ENCODE measurements around the gene TP53I3.
"Not testable (repeated sequence)": the region's sequence is repeated elsewhere in the genome, so short reads cannot be mapped to it uniquely, and the experiment has no call there.

The TP53I3 gene, protein sequence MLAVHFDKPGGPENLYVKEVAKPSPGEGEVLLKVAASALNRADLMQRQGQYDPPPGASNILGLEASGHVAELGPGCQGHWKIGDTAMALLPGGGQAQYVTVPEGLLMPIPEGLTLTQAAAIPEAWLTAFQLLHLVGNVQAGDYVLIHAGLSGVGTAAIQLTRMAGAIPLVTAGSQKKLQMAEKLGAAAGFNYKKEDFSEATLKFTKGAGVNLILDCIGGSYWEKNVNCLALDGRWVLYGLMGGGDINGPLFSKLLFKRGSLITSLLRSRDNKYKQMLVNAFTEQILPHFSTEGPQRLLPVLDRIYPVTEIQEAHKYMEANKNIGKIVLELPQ

DNA sequence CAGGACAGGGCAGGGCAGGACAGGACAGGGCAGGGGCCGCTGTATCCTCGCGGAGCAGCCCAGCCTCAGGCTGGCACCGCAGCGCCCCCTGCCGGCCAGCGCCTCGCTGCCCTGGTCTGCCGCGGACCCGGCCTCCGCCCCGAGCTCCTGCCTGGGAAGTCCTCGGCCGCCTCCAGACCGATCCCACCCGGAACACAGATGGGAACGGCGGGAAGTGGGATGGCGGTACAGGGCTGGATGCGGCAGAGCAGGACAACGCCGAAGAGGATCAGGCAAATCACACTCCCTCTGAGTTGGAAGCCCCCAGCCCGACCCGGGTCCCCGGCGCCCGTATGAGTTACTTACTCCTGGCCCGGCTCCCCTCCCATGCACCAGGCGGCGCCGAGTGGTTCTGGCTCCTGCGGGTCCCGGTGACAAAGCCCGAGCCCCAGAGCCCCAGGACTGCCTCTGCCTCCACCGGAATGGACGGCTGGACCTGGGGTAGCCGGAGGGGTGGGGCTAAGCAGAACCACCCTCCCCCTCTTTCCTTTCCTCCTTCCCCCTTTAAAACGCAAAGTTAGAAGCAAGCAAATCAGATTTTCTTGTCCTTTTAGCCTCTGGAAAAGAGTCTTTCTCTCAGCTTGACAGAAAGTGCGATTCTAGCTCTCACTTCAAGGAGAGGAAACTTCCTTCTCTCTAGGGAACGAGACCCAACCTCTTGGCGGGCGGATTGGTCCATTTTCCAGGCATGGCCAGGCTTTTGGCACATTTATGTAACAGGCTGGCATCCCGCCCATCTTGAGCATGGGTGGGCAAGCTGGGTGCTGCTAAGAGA is at the start of gene TP53I3:
TP53I3 (minus strand) TSS at position 449 of the 814 bp plus-strand sequence. CDS start 508 bp downstream, outside the sequence.
- DNase-seq = peak; percentile 90
- in situ Hi-C loops (cut with HindIII; ENCODE audit: low pct_ligation_motif_present, low pct_unique_long_range_greater_than_20kb, low sequenced_read_pairs) = no loop called here

DNA sequence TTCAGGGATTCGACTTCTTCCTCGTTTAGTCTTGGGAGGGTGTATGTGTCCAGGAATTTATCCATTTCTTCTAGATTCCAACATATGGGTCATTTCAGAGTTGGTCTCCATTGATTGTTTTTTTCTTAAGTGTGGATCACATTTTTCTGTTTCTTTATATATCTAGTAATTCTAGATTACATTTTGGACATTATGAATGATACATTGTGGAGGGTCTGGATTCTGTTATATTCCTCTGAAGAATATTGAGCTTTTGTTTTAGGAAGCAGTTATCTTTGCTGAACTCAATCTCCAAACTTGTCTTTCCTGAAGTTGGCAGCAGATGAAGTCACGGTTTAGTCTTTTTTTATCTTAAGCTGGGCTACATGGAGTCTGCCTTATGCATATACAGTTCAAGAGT is 47.9 kb upstream of the TP53I3 start:
- DNase-seq = no peak
- in situ Hi-C loops (cut with HindIII; ENCODE audit: low pct_ligation_motif_present, low pct_unique_long_range_greater_than_20kb, low sequenced_read_pairs) = no loop called here

DNA sequence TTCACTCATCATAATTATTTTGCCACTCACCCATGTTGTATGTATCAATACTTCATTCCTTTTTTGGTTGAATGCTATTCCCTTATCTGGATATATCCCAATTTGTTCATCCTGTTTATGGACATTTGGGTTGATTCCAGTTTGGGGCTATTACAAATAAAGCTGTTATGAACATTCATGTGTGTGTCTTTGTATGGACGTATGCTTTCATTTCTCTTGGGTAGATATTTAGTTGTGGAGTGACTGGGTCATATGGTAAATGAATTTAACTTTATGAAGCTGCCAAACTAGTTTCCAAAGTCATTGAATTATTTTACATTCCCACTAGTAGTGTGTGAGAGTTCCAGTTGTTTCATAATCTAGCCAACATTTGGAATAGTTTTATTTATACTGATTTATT is 41.3 kb upstream of the TP53I3 start:
- in situ Hi-C loops (cut with HindIII; ENCODE audit: low pct_ligation_motif_present, low pct_unique_long_range_greater_than_20kb, low sequenced_read_pairs) = no loop called here
- DNase-seq = no peak

DNA sequence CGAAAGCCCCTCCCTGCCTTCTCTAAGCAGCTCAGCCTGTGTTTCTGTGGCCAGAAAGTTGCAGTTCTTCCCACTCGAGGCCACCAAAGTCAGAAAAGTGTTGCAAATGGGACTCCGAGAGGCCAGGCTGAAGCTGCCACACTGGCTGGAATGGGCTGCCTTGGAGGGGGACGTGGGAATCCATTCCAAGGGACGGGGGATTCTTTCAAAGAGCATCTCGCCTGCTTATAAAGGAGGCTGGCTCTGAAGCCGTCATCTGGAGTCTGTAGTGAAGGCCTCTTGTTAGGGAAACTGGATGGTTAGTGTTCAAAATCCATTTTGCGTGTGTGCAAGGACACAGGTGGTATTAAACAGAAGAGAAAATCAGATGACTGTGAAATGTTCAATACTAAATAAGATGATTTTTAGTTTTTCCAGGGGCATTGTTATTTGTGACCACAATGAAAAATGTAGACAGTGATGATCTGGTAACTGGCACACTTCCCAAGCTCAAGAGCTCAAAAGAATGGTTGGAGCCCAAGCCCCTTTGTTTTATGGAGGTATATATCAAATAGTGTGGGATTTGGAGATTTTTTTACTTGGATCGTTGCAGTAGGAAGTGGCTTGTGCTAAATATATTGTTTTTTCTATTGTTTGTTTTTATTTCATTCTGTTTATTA is 39.4 kb upstream of the TP53I3 start:
- DNase-seq = peak; percentile 25

DNA sequence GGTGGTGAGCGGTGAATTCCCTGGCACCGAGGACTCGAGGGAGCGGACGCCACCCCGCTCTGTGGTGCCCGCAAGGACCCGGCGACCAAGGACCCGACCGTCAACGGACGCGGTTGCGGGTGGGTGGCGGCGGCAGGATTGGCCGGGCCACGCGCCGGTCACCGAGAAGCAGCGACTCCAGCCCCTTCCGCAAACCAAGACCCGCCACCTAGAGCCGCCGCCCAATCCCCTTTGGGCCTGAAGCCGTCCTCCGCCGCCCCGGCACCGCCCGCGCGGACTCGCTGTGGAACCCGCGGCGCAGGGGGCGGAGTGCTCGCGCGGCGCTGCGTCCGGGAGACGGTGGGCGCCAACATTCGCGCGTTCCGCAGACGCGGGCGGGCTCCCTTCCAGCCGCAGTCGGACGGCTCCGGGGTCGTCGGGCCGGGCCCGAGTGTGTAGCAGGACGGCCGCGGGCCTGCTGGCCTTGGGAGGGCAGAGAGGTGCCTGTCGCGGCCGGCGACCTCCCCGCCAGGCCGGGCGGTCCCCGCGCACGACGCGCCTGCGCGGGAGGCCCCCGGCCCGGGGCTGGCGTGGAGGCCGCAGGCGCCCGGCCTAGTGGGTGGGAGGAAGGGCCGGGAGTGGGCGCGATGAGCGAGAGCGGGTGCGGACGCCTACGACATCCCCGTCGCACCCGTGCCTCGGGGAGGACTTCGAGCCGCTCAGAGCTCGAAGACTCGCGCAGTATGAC is 38.7 kb upstream of the TP53I3 start, which contains the start of the genes FAM228B and PFN4:
FAM228B (plus strand) TSS at position 275 of the 727 bp plus-strand sequence. CDS start 893 bp downstream, outside the sequence.
PFN4 (minus strand) TSS at position 140 of the 727 bp plus-strand sequence. CDS start 799 bp downstream, outside the sequence.
- peak; percentile 88 for DNase-seq
- in situ Hi-C loops (cut with HindIII; ENCODE audit: low pct_ligation_motif_present, low pct_unique_long_range_greater_than_20kb, low sequenced_read_pairs) = no loop called here

More for the DNA sequence above, 39.4 kb upstream of the TP53I3 start:
- in situ Hi-C loops (cut with HindIII; ENCODE audit: low pct_ligation_motif_present, low pct_unique_long_range_greater_than_20kb, low sequenced_read_pairs) = no loop called here

DNA sequence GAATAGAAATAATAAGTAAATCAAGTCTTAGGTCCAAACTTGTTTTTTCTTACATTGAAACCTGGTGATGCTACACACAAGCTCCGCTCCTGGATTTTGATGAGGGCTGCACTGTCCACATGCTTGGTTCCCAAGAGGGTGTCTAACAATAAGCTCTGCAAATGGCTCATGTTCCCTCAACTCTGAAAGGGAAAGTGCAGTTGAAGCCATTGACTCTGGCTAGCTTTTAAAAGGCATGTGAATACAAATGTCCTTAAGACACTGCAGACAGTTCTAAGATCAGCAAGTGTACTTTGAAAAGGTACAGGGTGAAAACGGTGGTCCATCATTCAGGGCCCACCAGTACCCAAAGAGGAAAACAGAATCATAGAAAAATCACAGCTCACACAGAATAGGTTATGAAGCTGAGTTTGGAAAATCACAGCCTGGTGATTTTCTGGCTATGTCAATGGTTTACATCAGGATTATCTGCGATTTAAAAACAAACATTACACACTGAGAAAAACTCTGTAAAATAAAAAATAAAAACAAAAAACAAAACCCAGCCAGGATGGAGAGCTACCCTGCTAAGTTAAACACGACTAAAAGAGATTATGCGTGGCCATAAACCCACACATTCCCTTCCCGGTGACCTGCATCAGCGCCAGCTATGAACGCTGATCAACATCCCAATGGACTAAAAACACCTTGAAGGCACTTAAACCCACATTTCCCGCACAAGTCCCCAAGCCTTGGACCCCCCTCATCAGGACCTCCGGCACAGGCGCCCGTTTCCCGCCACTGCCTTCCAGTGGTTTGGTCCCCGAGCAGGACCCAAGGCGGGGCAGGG is 37.9 kb upstream of the TP53I3 start:
- in situ Hi-C loops (cut with HindIII; ENCODE audit: low pct_ligation_motif_present, low pct_unique_long_range_greater_than_20kb, low sequenced_read_pairs) = no loop called here
- DNase-seq = no peak

DNA sequence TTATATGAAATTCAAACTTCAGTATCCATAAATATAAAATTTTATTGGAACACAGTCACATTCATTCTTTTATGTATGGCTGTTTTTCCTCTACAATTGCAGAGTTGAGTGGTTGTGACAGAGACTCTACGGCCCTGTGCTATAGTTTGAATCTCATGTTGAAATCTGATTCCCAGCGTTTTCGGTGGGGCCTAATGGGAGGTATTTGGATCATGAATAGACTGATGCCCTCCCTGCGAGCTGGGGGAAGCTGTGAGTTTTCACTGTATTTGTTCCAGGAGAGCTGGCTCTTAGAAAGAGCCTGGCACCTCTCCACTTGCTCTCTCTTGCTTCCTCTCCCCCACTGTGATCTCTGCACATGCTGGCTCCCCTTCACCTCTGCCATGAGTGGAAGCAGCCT is 36.8 kb upstream of the TP53I3 start:
- in situ Hi-C loops (cut with HindIII; ENCODE audit: low pct_ligation_motif_present, low pct_unique_long_range_greater_than_20kb, low sequenced_read_pairs) = no loop called here
- DNase-seq = no peak

DNA sequence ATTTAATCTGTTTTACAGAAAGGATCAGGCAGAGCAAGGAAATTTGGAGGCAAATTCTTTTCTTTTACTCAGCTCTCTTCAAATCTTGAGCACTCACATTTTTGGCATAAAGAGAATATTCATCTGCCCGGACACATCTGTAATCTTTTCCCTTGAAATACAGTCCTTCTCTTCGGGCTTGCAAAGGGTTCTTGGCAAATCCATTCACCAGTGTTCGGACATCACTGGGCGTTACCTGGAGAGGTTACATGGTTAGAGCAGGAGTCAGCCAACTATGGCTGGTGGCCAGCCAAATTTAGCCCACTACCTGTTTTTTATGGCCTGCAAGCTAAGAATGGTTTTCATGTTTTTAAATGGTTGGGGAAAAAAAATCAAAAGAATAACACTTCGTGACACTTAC is 36.4 kb upstream of the TP53I3 start:
- in situ Hi-C loops (cut with HindIII; ENCODE audit: low pct_ligation_motif_present, low pct_unique_long_range_greater_than_20kb, low sequenced_read_pairs) = no loop called here
- DNase-seq = no peak

DNA sequence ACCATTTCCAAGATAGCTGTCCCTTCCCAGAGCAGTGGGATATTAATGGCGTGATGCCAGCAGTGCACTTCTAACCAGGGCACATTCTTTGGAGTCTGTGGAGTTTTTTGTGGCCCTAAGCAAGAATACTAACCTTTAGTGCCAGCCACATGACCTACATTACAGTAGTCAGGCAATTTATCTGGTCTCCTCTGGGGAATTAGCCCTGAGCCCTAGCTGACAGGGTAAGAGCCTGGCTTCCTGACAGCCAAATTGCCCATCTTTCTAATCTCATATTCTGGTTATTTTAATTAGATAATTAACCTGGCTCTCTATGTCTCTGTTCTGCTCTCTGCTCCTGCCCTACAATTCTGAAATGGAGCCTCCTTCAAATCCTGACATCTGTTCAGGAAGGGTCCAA is 33.3 kb upstream of the TP53I3 start:
- in situ Hi-C loops (cut with HindIII; ENCODE audit: low pct_ligation_motif_present, low pct_unique_long_range_greater_than_20kb, low sequenced_read_pairs) = no loop called here
- DNase-seq = no peak

DNA sequence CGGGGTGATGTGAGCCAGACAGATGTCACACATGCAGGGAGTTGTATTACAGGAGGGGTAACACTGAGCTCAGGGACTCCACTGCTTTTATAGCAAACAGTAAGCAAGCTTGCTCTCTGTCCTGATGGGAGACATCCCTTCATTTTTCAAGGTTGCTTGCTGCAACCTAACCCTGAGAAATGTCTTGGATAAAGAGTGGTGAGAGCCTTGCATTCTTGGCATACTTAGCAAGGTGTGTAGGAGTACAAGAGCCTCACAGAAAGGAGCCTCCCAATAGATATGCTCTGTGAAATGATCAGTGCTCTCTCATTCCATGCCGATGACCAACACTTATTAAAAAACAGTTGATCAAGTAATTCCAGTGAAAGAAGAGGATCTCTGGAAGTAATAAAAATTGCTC is 30.4 kb upstream of the TP53I3 start:
- in situ Hi-C loops (cut with HindIII; ENCODE audit: low pct_ligation_motif_present, low pct_unique_long_range_greater_than_20kb, low sequenced_read_pairs) = no loop called here
- DNase-seq = no peak

DNA sequence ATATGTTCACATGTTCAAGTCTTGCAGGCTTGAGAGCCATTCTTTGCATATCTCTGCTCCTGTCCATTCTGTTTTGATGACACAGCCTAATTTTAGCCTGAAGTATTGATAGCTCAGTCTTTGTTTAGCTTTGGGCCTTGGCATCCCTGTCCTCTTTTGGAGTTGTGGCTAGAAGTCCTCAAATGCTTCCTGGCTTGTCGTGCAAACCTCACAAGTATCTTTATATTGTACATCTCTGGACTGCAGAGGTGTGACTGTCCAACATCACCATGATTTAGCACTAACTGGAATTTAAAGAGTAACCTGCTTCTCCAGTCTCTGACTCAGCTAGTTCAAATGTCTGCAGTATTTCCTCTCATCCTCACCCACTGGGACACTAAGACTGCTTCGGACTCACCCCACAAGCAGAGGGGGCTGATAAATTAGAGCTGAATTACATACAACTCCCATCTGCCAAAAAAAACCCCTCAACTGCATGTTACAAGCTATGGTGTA is 26.8 kb upstream of the TP53I3 start:
- in situ Hi-C loops (cut with HindIII; ENCODE audit: low pct_ligation_motif_present, low pct_unique_long_range_greater_than_20kb, low sequenced_read_pairs) = no loop called here
- DNase-seq = peak; percentile 33

DNA sequence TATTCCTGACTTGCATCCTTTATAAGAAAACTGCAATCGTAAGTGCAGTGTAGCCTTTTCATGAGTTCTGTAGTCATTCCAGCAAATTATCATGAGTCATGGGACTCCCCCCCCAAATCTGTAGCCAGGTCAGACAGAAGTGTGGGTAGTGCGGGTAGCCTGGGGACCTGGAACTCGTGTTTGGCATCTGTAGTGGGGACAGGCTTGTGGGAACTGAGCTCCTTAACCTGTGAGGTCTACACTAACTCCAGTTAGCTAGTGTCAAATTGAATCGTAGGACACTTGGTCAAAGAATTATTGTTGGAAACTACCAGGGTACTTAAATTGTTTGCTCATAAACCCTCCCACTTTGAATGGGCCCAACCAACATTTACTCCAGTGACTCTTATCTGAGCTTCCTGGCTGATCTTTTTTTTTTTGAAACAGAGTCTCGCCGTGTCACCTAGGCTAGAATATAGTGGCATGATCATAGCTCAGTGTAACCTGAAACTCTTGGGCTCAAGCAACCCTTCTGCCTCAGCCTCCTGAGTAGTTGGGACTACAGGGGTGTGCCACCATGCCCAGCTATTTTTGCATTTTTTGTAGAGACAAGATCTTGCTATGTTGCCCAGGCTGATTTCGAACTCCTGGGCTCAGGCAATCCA is 26.1 kb upstream of the TP53I3 start:
- in situ Hi-C loops (cut with HindIII; ENCODE audit: low pct_ligation_motif_present, low pct_unique_long_range_greater_than_20kb, low sequenced_read_pairs) = no loop called here
- DNase-seq = no peak

DNA sequence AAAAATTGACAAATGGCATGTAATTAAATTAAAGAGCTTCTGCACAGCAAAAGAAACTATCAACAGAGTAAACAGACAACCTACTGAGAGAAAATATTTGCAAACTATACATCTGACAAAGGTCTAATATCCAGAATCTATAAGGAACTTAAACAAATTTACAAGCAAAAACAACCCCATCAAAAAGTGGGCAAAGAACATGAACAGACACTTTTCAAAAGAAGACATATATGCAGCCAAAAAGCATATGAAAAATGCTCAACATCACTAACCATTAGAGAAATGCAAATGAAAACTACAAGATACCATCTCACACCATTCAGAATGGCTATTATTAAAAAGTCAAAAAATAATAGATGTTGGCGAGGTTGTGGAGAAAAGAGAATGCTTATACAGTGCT is 24.8 kb upstream of the TP53I3 start:
- in situ Hi-C loops (cut with HindIII; ENCODE audit: low pct_ligation_motif_present, low pct_unique_long_range_greater_than_20kb, low sequenced_read_pairs); DNase-seq: not testable (repeated sequence)

DNA sequence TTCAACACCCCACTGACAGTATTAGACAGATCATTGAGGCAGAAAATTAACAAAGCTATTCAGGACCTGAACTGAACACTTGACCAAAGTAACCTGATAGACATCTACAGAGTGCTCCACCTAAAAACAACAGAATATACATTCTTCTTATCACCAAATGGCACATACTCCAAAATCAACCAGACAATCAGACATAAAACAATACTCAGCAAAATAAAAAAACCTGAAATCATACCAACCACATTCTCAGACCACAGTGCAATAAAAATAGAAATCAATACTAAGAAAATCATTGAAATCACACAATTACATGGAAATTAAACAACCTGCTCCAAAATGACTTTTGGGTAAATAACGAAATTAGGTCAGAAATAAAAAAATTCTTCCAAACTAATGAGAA is 22.7 kb upstream of the TP53I3 start:
- in situ Hi-C loops (cut with HindIII; ENCODE audit: low pct_ligation_motif_present, low pct_unique_long_range_greater_than_20kb, low sequenced_read_pairs) = no loop called here
- DNase-seq = no peak

DNA sequence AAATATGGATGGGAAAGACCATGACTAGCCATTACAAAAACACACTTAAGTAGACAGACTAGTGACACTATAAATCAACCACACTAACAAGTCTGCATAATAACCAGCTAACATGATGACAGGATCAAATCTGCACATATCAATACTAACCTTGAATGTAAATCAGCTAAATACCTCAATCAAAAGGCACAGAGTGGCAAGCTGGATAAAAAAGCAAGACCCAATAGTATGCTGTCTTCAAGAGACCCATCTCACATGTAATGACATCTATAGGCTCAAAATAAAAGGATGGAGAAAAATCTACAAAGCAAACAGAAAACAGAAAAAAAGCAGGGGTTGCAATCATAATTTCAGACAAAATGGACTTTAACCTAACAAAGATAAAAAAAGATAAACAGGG is 22.2 kb upstream of the TP53I3 start:
- in situ Hi-C loops (cut with HindIII; ENCODE audit: low pct_ligation_motif_present, low pct_unique_long_range_greater_than_20kb, low sequenced_read_pairs) = no loop called here

DNA sequence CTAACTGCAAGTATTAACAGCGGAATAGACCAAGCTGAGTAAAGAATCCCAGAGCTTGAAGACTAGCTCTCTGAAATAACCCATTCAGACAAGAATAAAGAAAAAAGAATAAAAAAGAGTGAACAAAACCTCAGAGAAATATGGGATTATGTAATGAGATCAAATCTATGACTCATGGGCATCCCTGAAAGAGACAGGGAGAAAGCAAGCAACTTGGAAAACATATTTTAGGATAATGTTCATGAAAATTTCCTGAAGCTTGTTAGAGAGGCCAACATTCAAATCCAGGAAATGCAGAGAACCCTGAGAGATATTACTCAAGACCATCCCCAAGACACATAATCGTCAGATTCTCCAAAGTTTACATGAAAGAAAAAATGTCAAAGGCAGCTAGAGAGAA is 21.2 kb upstream of the TP53I3 start:
- in situ Hi-C loops (cut with HindIII; ENCODE audit: low pct_ligation_motif_present, low pct_unique_long_range_greater_than_20kb, low sequenced_read_pairs) = no loop called here
- no peak for DNase-seq

More for the DNA sequence above, 22.2 kb upstream of the TP53I3 start:
- DNase-seq = no peak

DNA sequence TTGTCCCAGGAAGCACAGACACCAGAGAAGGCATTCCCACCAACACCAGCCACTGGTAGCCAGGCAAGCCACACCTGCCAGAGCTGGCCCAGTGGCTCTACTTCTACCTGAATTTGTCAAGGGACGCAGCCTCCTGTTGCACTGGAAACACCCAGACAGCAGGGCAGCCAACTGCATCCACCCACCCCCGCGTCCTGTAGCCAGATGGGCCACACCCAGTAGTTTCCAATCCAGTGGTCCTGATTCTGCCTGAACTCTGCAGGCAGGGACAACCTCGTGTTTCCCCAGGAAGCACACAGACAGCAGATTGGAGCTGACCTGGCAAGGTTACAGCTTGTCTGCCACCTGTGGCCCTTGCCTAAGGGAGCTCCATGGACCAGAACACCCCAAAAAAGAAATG is 20.3 kb upstream of the TP53I3 start:
- DNase-seq = no peak
- in situ Hi-C loops (cut with HindIII; ENCODE audit: low pct_ligation_motif_present, low pct_unique_long_range_greater_than_20kb, low sequenced_read_pairs) = no loop called here
